Fibroblast of the conjunctiva (primary cell): Measurements from ENCODE around the gene IL36B.
"Not testable (repeated sequence)": the region's sequence is repeated elsewhere in the genome, so short reads cannot be mapped to it uniquely, and the experiment has no call there.

Experiments used
- DNase-seq: peaks from one replicate; pipeline ENCODE4 v3.0.0-alpha.2; 2010; ENCODE audit warnings: low read depth

Gene IL36B

DNA sequence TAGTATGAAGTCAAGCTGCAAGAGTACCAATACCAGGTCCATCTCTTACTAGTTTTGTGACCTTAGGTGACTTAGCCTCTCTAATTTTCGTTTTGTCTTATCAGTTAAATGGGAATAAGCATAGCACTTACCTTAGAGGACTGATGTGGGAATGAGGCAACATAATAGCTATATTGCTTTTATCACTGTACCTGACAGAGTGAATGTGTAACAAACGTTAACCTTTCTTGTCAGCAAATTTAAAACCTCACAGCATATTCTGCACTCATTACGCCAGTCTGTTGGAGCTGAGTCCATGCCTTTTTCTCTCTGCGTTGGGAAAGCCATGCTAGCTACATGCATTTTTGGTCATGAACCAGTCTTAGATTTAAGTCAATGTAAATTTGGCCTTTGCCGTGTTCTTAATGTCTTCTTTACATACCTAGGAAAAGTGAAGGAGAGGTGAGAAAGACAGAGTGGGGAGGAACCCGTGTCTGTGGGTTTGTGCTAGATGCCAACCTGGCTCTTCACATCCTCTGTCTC is at the start of gene IL36B:
Gene IL36B, minus strand, starts transcription at position 472 of the 522 bp plus-strand sequence.
- DNase-seq, result no peak

DNA sequence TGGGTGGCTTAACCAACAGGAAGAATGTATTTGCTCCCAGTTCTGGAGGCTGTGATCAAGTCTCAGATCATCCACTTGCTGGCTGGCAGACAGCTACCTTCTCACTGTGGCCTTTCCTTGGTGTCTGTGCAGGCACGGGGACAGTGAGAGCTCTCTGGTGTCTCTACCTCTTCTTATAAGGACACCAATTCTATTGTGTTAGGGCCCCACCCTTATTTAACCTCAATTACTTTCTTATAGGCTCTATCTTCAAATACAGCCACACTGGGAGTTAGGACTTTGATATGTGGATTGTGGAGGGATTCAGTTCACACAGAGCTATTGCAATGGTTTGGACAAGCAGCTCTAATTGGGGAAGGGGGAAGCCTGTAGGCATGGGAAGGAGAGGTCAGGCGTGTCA is 49.5 kb upstream of the IL36B start:
- no peak for DNase-seq

DNA sequence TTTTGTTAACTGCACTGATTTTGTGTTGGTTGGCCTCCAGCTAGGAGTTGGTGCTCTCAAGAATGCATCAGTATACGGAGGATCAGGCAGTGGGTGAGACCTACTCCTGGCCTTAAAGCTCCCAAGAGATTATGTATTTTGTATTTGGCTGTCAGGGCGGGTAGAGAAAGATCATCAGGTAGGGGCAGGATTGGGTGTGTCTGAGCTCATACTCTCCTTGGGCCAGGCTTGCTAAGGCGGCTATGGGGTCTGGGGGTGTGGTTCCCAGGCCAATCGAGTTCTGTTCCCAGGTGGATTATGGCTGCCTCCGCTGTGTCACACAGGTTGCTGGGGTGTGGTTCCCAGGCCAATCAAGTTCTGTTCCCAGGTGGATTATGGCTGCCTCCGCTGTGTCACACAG is 45.9 kb upstream of the IL36B start:
- no peak for DNase-seq

DNA sequence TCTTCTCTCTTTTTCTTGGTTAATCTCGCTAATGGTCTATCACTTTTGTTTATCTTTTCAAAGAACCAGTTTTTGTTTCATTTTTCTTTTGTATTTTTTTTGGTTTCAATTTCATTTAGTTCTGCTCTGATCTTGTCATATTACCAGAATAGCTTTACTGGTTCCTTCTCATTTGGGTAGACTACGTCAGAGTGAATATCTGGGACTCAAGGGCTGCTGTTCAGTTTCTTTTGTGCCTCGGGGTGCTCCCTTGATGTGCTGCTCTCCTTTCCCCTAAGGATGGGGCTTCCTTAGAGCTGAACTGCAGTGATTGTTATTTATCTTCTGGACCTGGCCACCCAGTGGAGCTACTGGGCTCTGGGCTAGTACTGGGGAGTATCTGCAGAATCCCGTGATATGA is 45.4 kb upstream of the IL36B start:
- DNase-seq, result no peak

DNA sequence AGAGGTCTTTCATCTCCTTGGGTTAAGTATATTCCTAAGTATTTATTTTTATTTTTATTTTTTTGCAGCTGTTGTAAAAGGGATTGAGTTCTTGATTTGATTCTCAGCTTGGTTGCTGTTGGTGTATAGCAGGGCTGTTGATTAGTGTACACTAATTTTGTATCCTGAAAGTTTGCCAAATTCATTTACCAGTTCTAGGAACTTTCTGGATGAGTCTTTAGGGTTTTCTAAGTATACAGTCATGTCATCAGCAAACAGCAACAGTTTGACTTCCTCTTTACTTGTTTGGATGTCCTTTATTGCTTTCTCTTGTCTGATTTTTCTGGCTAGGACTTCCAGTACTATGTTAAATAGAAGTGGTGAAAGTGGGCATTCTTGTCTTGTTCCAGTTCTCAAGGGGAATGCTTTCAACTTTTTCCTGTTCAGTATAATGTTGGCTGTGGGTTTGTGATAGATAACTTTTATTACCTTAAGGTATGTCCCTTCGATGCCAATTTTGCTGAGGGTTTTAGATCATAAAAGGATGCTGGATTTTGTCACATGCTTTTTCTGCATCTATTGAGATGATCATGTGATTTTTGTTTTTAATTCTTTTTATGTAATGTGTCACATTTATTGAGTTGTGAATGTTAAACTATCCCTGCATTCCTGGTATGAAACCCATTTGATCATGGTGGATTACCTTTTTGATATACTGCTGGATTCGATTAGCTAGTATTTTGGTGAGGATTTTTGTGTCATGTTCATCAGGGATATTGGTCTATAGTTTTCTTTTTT is 44.4 kb upstream of the IL36B start:
- DNase-seq, result not testable (repeated sequence)

DNA sequence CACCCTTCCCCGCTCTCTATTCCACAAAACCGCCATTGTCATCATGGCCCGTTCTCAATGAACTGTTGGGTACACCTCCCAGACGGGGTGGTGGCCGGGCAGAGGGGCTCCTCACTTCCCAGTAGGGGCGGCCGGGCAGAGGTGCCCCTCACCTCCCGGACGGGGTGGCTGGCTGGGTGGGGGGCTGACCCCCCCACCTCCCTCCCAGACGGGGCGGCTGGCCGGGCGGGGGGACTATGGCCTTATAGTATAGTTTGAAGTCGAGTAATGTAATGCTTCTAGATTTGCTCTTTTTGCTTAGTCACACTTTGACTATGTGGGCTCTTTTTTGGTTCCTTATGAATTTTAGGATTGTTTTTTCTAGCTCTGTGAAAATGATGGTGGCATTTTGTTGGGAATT is 43.6 kb upstream of the IL36B start:
- not testable (repeated sequence) for DNase-seq

DNA sequence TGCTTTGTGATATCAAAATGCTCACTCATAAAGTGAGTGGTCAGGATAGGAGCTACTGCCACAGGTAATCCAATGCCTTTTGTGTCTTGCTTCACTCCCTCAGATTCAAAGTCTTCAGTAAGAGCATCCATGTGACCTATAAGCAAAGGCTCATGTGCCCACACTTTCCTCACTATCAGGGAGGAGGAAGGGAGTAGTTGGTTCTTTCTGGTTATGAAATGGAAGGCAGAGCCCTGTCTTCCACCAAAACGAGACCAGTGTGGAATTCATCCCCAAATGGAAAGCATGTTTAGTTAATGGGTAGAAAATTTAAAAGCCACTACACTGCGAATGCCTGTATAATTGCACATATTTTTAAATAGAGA is 40.9 kb upstream of the IL36B start:
- DNase-seq, result no peak

DNA sequence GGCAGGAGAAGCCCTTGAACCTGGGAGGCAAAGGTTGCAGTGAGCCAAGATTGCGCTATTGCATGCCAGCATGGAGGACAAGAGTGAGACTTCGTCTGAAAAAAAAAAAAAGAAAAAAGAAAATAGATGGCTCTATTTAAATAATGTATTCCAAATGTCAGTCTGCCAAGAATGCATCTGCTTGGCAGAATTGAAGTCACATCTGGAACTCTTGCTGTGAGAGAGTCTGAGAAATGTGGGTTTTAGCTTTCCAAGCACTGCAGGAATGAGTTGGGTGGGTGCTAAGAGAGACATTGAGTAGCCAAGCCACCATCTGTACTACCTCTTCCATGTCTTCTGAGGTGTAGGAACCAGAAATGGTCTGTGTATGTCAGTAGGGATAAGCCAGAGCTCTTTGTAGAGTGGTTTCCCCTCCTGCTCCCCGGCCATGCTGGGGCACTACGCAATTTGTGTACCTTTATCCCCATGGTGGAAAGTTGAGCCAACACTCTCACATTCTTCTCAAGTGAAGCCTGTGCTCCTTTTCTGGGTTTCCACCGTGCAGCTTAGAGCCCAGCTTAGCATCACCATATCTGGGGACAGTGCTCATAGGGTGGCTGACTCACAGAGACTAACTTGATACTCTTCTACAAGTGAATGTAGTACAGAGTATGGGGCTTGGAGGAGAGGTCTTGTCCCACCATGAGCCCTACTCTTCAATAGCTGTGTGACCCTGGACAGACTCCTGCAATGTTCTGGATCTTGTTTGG is 40.4 kb upstream of the IL36B start:
- no peak for DNase-seq

DNA sequence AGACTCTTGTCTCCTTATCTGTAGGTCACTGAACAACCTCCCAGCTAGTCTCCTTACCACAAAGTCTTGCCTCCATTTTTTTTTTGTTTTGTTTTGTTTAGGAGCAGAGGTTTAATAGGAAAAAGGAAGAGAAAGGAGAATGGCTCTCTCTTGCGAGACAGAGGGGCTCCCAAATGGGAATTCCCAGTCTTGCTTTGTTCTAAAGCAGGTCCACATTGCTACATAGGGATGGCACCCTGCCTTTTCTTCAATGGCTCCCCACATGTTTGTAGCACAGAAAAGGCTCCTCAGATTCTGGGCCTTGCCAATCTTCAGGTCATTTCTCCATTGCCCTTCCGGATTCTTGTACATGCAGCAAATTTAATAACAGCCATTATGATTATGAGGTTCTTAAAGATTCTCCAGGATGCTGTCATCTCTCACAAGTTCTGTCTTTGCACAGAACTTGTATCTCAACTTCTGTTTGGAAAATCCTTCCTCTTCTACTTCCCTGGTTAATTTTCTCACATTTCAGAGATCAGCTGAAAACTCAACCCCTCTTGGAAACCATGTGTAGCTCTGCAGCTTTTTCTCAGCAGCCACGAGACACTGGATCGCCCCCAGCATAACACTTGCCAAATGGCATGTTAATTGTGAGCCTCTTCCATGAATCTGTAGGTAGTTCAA is 38.7 kb upstream of the IL36B start:
- no peak for DNase-seq

DNA sequence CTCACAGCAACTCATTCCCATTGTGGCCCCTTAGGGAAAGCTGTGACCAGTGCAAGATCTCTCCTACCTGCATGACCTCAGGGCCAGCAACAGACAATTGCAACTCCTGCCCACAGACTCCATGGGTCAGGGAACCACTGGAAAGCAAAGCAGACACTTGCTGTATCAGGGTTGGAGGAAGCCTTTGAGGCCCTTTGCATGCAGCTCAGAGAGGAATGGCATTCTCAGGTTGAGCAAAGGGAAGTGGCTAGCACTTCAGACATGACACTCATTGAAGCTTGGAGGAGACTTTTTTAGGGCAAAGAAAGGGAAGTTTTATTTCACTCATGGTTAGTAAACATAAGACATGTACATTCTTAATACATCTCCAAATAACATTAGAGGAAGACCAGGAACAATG is 37.2 kb upstream of the IL36B start:
- DNase-seq, result no peak

DNA sequence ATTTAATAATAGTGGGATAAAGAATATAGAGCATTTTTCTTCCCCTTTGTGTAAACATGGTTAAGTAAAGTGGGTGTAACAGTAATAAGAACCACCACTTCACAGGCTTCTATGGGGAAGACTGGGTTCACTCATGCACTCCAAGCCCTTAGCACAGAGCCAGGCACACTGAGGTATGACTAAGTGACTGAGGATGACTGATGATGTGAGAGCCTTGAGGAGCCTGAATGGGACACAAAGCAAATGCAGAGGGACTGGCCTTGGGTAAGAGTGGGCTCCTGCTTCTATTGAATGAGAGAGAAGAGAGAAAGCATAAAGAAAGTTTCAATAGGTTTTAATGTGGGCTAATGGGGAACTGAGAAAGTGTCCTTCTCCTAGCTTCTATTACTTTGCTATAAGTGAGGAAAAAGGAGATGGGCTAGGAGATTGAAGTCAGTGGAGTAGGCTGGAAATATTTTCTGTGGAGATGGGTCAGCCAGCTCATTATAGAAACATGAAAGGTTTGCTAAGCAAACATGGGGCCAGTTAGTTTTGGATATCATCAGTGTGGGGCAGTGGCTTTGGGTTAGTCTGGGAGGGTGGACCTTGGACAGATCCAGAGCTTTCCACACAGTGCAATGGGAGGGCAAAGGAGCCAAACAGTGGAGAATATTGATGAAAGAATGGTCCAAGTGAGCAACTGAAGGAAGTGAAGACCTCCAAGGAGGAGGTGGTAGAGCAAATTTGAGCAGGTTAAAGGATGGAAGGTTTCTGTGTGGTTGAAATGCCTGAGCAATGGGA is 35.7 kb upstream of the IL36B start:
- no peak for DNase-seq

DNA sequence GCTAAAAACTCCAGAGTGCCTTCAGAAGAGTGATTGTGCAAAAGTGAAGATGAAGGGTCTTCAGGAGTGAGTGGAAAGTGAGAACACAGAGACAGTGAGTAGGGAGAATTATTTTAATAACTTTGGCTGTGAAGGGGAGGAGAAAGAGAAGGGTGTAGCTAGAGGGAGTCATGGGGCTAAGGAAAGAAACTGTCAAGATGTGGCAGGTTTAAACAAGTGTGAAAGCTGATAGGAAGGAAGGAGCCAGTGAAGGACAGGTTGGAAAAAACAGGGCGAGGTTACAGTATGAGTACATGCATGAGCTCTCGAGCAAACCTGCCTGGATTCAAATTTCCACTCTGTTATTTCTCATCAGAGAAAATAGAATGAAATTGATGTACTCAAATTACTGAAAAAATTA is 32.9 kb upstream of the IL36B start:
- DNase-seq, result no peak

DNA sequence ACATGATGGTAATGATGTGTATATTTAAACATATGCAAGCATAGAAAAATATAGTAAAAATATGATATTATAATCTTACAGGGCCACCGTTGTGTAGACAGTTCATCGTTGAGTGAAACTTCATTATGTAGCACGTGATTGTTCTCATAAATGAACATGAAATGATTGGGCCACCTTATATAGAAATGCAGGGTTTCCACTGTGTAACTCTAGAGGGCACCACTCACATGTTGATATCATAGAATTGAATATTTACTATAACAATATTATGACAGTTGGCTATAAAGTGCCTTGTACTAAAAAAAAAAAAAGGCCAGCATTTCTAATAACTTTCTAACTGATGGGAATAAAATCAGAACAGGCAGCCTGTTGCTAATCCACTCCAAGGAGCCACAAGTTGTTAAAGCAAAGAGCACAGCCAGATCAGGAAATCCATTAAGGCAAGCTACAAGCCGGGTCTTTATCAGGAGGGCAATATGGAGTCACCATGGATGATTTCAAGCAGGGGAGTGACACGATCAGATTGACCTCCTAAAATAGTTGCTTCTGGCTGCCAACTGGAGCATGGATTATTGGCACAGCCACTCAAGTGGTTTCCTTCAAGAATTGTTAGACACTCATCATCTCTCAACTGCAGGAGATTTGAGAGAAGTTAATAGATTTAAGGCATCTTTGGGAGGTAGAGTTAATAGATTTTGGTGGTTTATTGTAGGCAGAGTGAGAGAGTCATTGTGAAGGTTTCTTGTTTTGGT is 31.8 kb upstream of the IL36B start:
- DNase-seq, result no peak

DNA sequence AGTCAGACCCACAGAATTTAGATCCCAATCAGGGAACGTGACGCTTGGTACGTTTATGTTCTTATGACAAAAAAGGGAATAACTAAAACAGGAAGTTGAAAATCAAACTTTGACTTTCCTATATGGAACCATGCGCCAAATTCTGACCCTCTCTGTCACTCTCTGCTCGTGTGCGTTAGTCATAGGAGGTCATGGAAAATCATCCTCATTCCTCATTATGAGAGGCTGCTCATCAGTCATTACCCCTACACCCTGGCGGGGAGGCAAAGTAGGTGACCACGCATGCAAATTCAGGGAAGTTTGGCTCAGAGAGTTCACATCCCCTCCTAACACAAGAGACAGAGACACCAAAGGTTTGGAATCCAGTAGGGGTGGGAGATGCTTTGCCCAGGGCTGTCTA is 30.6 kb upstream of the IL36B start:
- no peak for DNase-seq

DNA sequence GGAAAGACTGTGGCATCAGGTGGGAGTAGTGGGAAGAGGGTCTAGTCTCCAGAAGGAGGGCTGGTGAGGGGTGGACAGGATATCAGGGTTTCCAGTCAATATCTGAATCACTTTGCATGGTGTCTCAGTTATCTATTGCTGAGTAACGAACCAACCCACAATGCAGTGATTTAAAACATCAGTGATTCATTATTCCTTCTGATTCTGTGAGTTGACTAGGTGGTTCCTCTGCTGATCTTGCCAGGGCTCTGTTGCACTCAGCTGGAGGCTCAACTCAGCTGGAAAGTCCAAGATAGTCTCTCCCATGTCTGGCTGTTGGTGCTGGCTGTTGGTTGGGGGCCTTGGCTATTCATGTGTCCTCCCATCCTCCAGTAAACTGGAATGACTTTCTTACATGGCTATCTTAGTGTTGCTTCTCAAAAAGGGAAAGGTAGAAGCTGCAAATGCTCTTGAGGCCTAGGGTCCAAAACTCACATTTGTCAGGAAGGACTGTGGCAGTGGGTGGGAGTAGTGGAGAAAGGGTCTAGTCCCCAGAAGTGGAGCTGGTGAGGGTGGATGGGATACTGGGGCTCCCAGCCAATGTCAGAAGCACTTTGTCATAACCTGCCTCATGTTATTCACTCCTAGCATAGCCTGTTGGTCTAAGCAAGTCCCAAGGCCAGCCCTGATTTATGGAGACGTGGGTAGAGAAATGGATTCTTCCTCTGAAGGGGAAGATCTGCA is 29.0 kb upstream of the IL36B start:
- no peak for DNase-seq

DNA sequence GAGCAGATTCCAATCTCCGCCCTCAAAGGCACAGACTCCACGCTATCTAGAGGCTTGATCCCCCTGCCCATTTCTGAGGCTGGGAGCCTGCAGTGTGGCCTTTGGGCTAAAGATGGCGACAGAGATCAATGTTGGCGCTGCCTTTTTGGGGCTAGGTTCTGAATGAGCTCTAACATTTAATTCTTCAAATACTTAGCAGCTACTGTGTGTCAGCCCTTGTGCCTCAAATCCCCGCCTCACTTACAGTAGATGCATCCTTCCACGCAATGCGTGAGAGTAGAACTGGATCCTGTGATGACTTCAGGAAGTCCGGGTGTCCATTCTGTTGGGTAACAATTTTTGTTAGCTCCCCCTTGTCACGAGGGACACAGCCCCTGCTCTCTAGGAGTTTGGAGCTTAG is 27.5 kb upstream of the IL36B start:
- DNase-seq, result no peak

DNA sequence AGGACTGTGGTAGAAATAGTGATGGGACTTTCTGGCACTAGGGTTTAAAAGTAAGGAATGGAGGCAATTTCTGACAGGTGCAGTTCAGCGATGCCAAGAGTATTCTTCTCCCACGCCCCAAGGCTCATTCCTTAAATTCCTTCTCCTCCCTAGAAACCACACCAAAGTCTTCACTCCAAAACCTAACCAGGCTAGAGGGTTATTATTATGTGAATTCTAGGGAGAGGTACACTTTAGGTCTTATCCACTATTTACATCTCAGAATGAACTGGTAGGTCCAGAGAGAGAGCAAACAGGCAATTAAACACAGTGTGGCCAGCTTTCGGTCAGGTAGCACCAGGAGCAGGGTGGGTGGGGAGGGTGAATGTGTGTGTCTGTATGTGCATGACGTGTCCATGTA is 26.5 kb upstream of the IL36B start:
- DNase-seq, result no peak

DNA sequence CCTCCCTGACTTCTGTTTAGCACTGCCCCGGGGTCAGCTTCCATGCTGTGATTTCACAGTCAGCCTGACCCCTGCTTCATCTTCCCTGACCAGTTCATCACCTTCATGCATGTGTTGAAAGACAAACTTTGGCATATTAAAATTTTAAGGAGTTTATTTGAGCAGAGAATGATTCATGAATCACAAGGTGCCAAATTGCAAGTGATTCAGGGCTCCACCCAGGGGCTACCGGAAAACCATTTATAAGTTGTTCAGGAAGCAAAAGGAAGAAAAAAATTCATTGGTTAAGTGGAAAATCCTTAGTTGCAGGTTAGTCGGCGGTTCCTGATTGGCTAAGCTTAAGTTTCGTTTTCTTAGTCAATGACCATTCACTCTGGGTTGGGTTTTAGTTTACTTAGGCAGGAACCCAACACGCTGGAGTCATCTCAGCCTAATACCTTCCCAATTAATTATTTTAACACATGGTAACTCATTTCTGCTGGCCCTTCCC is 25.7 kb upstream of the IL36B start:
- DNase-seq, result peak; percentile 22

DNA sequence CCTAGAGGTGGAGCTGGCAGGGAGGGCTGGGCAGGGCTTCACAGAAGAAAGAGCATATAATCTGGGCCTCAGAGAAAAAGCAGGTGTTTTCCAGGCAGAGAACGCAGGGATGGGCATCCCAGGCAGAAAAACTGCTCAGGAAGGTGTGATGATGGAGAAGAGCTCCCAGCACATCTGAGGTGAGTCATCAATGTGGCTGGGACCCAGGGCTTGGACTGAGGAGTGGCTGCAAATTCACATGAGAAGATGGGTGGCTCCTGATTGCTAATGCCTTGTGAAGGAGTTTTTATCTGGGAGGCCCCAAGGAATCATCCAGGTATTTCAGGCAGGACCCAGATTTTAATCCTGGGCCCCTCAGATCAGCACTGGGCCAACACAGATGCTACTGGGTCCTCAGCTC is 25.3 kb upstream of the IL36B start:
- DNase-seq, result no peak

DNA sequence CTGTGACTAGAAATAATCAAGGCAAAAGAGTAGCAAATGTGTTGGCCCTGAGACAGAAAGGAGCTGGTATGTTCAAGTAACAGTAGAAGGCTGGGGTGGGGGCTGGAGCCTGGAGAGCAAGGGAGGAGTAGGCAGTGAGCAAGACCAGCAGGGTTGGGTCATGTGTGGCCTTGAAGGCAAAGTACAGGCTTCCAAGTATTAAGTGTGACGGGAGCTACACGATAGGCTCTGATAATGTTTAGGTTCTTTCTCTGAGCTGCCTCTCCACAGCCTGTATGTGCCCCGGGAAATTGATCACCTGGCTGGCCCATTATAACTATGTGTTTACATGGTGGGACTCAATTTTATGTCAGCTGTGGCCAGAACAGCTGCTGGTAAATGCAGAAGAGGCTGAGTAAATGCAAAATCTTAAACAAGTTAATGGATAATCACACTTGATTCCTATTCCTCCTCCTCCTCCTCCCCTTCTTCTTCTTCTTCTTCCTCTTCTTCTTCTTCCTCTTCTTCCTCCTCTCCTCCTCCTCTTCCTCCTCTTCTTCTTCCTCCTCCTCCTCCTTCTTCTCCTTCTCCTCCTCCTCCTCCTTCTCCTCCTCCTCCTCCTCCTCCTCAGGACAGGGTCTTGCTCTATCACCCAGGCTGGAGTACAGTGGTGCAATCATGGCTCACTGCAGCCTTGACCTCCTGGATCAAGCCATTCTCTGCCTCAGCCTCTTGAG is 24.4 kb upstream of the IL36B start:
- DNase-seq, result no peak
